ENCODE results near the gene TRIM33. TPM values are rescaled to one million over a fixed set of nuclear protein-coding genes. Genes with fewer than 3 reads are reported as not detected.
"Not testable (repeated sequence)": the region's sequence is repeated elsewhere in the genome, so short reads cannot be mapped to it uniquely, and the experiment has no call there.

TRIM33 gene
- total and polyA plus RNA-seq, 4 donors, result 32.8 to 74.5 (median 49.6) TPM

GRCh38 chr1:114479636-114480035, 31.4 kb downstream of the TRIM33 start:
- not testable (repeated sequence) for H3K4me1 ChIP-seq (ENCODE audit: control insufficient read depth, insufficient read depth, low read length); H3K27ac ChIP-seq (ENCODE audit: low read depth, low read length); H3K9me3 ChIP-seq (ENCODE audit: control insufficient read depth, insufficient read depth, low read length); H3K4me3 ChIP-seq (ENCODE audit: low read depth, low read length); H3K27me3 ChIP-seq (ENCODE audit: control insufficient read depth, insufficient read depth, low read length); DNase-seq (ENCODE audit: low read depth in 4 of 6, low spot score in 6 of 6); H3K36me3 ChIP-seq (ENCODE audit: control insufficient read depth, insufficient read depth, low read length)
- 100% methylated on average over 13 of the region's 17 CpGs for WGBS (ENCODE audit: insufficient coverage)

- Histone ChIP-seq H3K4me1 (ENCODE audit: control insufficient read depth, insufficient read depth, low read length) (no peaks in the 10 kb centered on the region), H3K27me3 (ENCODE audit: control insufficient read depth, insufficient read depth, low read length) (no peaks in the 10 kb centered on the region), H3K4me3 (ENCODE audit: low read depth, low read length) (no peak overlapping the region), H3K9me3 (ENCODE audit: control insufficient read depth, insufficient read depth, low read length) (no peaks in the 10 kb centered on the region), H3K27ac (ENCODE audit: low read depth, low read length) (no peak overlapping the region), H3K36me3 (ENCODE audit: control insufficient read depth, insufficient read depth, low read length) (no peaks in the 10 kb centered on the region)
- no CpG with 5 or more reads among the region's 2 CpGs for WGBS (ENCODE audit: insufficient coverage)
- DNase-seq (ENCODE audit: low read depth in 4 of 6, low spot score in 6 of 6), result no peak
Measured at GRCh38 chr1:114479134-114479533, 31.9 kb downstream of the TRIM33 start.

GRCh38 chr1:114473796-114474195, 37.2 kb downstream of the TRIM33 start:
- no peaks in the 10 kb centered on the region for H3K4me1 ChIP-seq (ENCODE audit: control insufficient read depth, insufficient read depth, low read length)
- no peak for DNase-seq (ENCODE audit: low read depth in 4 of 6, low spot score in 6 of 6)
- H3K9me3 ChIP-seq (ENCODE audit: control insufficient read depth, insufficient read depth, low read length), result no peaks in the 10 kb centered on the region
- H3K27ac ChIP-seq (ENCODE audit: low read depth, low read length), result no peak overlapping the region
- no peaks in the 10 kb centered on the region for H3K27me3 ChIP-seq (ENCODE audit: control insufficient read depth, insufficient read depth, low read length)
- 100% methylated on average over 1 of the region's 6 CpGs for WGBS (ENCODE audit: insufficient coverage)
- H3K4me3 ChIP-seq (ENCODE audit: low read depth, low read length), result no peak overlapping the region
- H3K36me3 ChIP-seq (ENCODE audit: control insufficient read depth, insufficient read depth, low read length), result peaks cover 2% of the 10 kb centered on the region

DNA sequence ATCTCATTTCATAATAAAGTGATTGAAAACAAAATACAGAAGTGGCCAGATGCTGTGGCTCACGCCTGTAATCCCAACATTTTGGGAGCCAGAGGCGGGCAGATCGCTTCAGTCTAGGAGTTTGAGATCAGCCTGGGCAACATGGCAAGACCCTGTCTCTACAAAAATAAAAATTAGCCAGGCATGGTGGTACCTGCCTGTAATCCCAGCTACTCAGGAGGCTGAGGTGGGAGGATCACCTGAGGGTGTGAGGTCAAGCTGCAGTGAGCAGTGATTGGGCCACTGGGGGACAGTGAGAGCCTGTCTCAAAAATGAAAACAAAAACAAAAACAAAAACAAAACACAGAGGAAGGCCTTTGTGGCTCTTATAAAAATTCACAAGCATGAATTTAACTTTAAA, 38.6 kb downstream of the TRIM33 start:
- no peaks in the 10 kb centered on the region for H3K4me1 ChIP-seq (ENCODE audit: control insufficient read depth, insufficient read depth, low read length)
- no peak for DNase-seq (ENCODE audit: low read depth in 4 of 6, low spot score in 6 of 6)
- no peaks in the 10 kb centered on the region for H3K27me3 ChIP-seq (ENCODE audit: control insufficient read depth, insufficient read depth, low read length)
- no peak overlapping the region for H3K27ac ChIP-seq (ENCODE audit: low read depth, low read length)
- 80% methylated on average over 1 of the region's 3 CpGs for WGBS (ENCODE audit: insufficient coverage)
- H3K36me3 ChIP-seq (ENCODE audit: control insufficient read depth, insufficient read depth, low read length), result peaks cover 2% of the 10 kb centered on the region
- no peaks in the 10 kb centered on the region for H3K9me3 ChIP-seq (ENCODE audit: control insufficient read depth, insufficient read depth, low read length)
- no peak overlapping the region for H3K4me3 ChIP-seq (ENCODE audit: low read depth, low read length)

DNA sequence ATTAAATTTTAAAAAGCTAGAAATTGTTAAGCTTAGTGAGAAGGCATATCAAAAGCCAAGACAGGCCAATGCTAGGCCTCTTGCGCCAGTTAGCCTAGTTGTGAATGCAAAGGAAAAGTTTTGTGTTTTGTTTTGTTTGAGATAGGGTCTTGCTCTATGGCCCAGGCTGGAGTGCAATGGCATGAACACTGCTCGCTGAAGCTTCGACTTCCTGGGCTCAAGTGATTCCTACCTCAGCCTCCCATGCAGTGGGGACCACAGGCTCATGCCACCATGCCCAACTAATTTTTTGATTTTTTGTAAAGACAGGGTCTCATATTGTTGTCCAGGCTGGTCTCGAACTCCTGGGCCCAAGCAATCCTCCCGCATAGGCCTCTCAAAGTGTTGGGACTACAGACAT, 40.3 kb downstream of the TRIM33 start:
- no peak for DNase-seq (ENCODE audit: low read depth in 4 of 6, low spot score in 6 of 6)
- no peaks in the 10 kb centered on the region for H3K27me3 ChIP-seq (ENCODE audit: control insufficient read depth, insufficient read depth, low read length)
- 80% methylated on average over 5 of the region's 5 CpGs for WGBS (ENCODE audit: insufficient coverage)
- H3K36me3 ChIP-seq (ENCODE audit: control insufficient read depth, insufficient read depth, low read length), result peaks cover 2% of the 10 kb centered on the region
- H3K4me1 ChIP-seq (ENCODE audit: control insufficient read depth, insufficient read depth, low read length), result no peaks in the 10 kb centered on the region
- H3K9me3 ChIP-seq (ENCODE audit: control insufficient read depth, insufficient read depth, low read length), result no peaks in the 10 kb centered on the region
- H3K4me3 ChIP-seq (ENCODE audit: low read depth, low read length), result no peak overlapping the region
- H3K27ac ChIP-seq (ENCODE audit: low read depth, low read length), result no peak overlapping the region

DNA sequence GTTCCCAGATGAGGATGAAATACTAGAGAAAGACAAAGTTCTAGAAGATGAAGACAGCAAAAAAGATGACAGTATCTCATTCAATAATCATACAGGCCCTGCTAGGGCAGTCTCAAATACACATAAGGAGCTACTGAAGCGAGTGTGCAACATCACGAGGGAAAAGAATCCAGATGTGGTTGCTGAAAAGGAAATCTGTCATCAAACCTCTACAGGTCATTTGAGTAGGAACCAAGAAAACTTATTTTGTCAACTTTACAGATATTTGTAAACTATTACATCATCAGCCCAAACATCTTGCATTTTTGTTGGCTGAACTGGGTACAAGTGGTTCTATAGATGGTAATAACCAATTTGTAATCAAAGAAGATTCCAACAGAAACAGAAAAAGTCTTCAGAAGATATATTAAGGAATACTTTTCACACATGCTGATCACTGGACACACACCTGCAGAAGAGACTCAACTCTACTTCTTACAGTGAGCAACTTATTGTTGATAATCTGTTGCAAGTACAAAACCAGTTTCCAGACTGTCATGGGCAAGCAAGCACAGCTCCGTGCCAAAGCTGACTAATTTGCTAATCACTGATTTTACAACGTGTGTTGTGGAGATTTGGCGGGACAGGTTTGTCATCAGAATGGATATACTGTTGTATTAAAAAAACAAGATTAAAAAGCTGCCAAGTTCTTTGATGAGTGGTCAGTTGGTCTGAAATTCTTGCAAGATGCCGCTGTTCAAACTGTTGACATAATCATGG, 42.1 kb downstream of the TRIM33 start:
- no peak for DNase-seq (ENCODE audit: low read depth in 4 of 6, low spot score in 6 of 6)
- H3K36me3 ChIP-seq (ENCODE audit: control insufficient read depth, insufficient read depth, low read length), result peaks cover 2% of the 10 kb centered on the region
- H3K27me3 ChIP-seq (ENCODE audit: control insufficient read depth, insufficient read depth, low read length), result no peaks in the 10 kb centered on the region
- 78% methylated on average over 4 of the region's 6 CpGs for WGBS (ENCODE audit: insufficient coverage)
- no peak overlapping the region for H3K27ac ChIP-seq (ENCODE audit: low read depth, low read length)
- no peaks in the 10 kb centered on the region for H3K9me3 ChIP-seq (ENCODE audit: control insufficient read depth, insufficient read depth, low read length)
- no peaks in the 10 kb centered on the region for H3K4me1 ChIP-seq (ENCODE audit: control insufficient read depth, insufficient read depth, low read length)
- H3K4me3 ChIP-seq (ENCODE audit: low read depth, low read length), result no peak overlapping the region

DNA sequence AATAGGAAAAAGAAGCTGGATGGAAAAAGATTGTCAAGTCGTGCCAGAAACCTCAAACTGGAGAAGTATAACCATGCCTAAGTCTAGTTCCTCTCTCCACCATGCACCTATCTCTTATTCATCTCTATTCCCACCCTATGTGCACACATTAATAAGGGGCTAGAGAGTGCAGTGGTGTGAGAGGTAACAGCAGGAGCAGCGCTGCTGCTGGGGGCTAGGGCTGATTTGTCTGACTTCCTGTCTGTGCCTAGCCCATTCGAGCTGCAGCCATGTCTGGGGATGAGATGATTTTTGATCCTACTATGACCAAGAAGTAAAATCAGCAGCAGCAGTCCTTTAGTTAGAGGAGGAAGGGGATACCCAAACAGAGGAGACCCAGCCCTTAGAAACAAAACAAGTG, 43.0 kb downstream of the TRIM33 start:
- Histone ChIP-seq H3K36me3 (ENCODE audit: control insufficient read depth, insufficient read depth, low read length) (peaks cover 2% of the 10 kb centered on the region), H3K4me1 (ENCODE audit: control insufficient read depth, insufficient read depth, low read length) (no peaks in the 10 kb centered on the region), H3K4me3 (ENCODE audit: low read depth, low read length) (no peak overlapping the region), H3K27me3 (ENCODE audit: control insufficient read depth, insufficient read depth, low read length) (no peaks in the 10 kb centered on the region), H3K27ac (ENCODE audit: low read depth, low read length) (no peak overlapping the region), H3K9me3 (ENCODE audit: control insufficient read depth, insufficient read depth, low read length) (no peaks in the 10 kb centered on the region)
- WGBS (ENCODE audit: insufficient coverage), result no CpG with 5 or more reads among the region's 3 CpGs
- DNase-seq (ENCODE audit: low read depth in 4 of 6, low spot score in 6 of 6), result no peak

DNA sequence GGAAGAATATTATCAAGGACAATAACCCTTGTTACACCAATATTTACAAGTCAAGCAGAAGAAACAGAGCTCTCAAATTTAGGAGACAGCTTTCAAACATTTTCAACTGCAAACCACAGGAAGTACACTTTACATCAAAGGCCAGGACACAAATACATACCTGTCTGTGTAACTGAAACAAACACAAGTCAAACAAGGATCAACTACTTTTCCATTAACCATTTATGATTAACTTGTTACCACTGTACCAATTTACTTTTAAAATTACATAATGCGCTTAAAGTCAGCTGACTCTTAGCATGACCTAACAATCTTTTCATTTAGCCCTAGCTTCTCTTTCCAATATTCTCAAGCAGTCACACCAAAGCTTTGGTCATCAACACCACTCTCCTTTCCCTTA, 43.5 kb downstream of the TRIM33 start:
- no CpG with 5 or more reads among the region's 1 CpG for WGBS (ENCODE audit: insufficient coverage)
- Histone ChIP-seq H3K9me3 (ENCODE audit: control insufficient read depth, insufficient read depth, low read length) (no peaks in the 10 kb centered on the region), H3K27me3 (ENCODE audit: control insufficient read depth, insufficient read depth, low read length) (no peaks in the 10 kb centered on the region), H3K36me3 (ENCODE audit: control insufficient read depth, insufficient read depth, low read length) (peaks cover 2% of the 10 kb centered on the region), H3K4me3 (ENCODE audit: low read depth, low read length) (no peak overlapping the region), H3K27ac (ENCODE audit: low read depth, low read length) (no peak overlapping the region), H3K4me1 (ENCODE audit: control insufficient read depth, insufficient read depth, low read length) (no peaks in the 10 kb centered on the region)
- no peak for DNase-seq (ENCODE audit: low read depth in 4 of 6, low spot score in 6 of 6)

DNA sequence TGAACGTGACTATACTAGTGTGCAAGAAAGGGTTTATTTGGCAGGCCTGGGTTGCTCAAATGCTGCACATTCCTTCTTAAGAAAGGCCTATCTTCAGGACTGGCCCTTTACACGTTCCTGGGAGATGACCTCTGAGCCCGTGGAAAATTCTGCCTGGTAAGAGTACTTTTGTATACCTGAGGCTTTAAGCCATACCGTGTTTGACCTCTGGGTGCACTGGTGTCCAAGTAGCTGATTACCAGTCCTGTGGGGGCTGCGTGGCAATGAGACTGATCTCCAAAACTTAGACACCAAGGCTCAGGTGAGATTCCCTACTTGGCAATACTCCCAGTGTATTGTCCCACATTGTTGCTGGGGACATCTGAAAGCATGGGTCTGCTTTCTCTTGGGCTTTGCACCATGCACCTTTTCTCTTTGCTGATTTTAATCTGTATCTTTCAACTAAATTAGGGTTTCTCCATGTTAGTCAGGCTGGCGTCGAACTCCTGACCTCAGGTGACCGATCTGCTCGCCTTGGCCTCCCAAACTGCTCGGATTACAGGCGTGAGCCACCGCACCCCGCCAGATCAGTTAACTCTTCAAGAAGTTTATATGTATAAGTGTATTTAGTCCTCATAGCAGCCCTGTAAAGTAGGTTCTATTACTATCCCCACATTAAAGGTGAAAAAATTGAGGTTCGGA, 44.5 kb downstream of the TRIM33 start:
- H3K27me3 ChIP-seq (ENCODE audit: control insufficient read depth, insufficient read depth, low read length), result no peaks in the 10 kb centered on the region
- no peaks in the 10 kb centered on the region for H3K9me3 ChIP-seq (ENCODE audit: control insufficient read depth, insufficient read depth, low read length)
- no peak for DNase-seq (ENCODE audit: low read depth in 4 of 6, low spot score in 6 of 6)
- H3K36me3 ChIP-seq (ENCODE audit: control insufficient read depth, insufficient read depth, low read length), result peaks cover 2% of the 10 kb centered on the region
- no peaks in the 10 kb centered on the region for H3K4me1 ChIP-seq (ENCODE audit: control insufficient read depth, insufficient read depth, low read length)
- H3K4me3 ChIP-seq (ENCODE audit: low read depth, low read length), result no peak overlapping the region
- H3K27ac ChIP-seq (ENCODE audit: low read depth, low read length), result no peak overlapping the region
- 94% methylated on average over 7 of the region's 14 CpGs for WGBS (ENCODE audit: insufficient coverage)

GRCh38 chr1:114462963-114463362, 48.0 kb downstream of the TRIM33 start:
- no peak overlapping the region for H3K27ac ChIP-seq (ENCODE audit: low read depth, low read length)
- no peaks in the 10 kb centered on the region for H3K36me3 ChIP-seq (ENCODE audit: control insufficient read depth, insufficient read depth, low read length)
- 83% methylated on average over 1 of the region's 1 CpG for WGBS (ENCODE audit: insufficient coverage)
- H3K9me3 ChIP-seq (ENCODE audit: control insufficient read depth, insufficient read depth, low read length), result no peaks in the 10 kb centered on the region
- H3K4me1 ChIP-seq (ENCODE audit: control insufficient read depth, insufficient read depth, low read length), result no peaks in the 10 kb centered on the region
- no peak overlapping the region for H3K4me3 ChIP-seq (ENCODE audit: low read depth, low read length)
- no peak for DNase-seq (ENCODE audit: low read depth in 4 of 6, low spot score in 6 of 6)
- no peaks in the 10 kb centered on the region for H3K27me3 ChIP-seq (ENCODE audit: control insufficient read depth, insufficient read depth, low read length)

Data from spinal cord (tissue), 10 donors.